HG03039 (cell line): ENCODE results near the gene ZNF121.

Experiments
- ATAC-seq: cut with Tn5 transposase; IDR thresholded peaks from one replicate; pipeline ENCODE4 v1.9.1; 2021; ENCODE audit warnings: mild to moderate bottlenecking, moderate library complexity; ENCODE audit not compliant: unreplicated experiment

The ZNF121 gene

DNA sequence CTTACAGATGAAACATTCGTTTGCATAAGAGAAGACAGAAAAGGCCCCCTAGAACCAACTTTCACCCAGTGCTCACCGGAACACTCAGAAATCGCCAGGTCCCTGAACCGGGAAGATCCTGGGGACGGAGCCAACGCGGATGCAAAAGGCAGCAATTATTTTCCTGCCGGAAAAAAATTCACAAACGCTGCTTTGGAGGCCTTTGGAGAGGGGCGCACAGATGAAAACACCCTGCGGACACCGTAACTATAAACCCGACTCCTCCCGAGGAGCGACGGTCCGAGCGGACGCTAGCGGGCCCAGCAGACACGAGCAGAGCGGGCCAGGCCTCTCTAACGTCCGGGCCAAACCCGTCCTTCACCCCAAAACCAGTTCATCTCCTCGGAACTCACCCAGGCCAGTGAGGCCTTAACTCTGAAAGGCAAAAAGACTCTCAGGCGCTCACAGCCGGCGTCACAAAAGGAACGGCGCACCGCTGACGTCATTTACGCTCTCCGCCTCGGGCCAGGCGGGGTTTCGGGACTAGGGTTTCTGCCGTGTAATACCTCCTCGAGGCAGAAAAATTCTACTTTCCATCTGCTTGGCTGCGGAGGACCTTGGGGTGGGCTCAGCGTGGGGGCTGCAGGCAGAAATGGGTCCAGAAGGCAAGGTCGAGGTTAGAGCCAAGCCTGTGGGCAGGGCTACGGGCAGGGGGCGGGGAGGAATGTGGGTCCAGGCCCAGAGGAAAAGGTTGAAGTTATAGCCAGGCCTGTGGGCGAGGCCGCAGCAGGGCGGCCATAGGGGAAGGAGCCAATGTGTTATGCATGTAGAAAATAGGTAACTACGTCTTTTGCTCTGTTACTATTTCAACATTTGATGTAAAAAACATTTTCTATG, 45.9 kb downstream of the ZNF121 start, which contains the start of gene ZNF426:
TSS of gene ZNF426 (minus strand) at position 463 of the 876 bp plus-strand sequence. CDS start 2,413 bp downstream, outside the sequence.
- peak; percentile 51 for ATAC-seq

DNA sequence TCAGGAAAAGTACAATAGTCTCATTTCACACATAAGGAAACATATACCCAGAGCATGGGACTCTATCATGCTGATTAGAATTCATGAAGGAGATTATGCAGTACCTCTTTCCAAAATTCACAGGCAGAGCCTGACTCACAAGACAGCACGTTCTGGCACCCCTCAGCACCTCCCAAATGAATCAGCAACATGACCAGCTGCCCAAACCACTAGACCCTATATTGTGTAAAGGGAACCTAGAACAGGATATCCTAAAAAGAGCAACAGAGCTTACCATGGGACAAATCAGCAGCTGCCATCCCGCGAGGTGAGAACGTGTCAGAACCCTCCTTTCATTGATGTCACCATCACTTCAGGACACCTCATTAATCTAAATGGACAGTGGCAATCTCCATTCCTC, 48.4 kb downstream of the ZNF121 start:
- ATAC-seq = no peak

GRCh38 chr19:9531933-9532332, 52.4 kb downstream of the ZNF121 start:
- no peak for ATAC-seq

- ATAC-seq = no peak
These were observed 55.5 kb downstream of the ZNF121 start for GRCh38 chr19:9528757-9529336.

GRCh38 chr19:9523885-9524474, 60.3 kb downstream of the ZNF121 start:
- ATAC-seq = no peak
